HG03196 (cell line): ENCODE results near the gene GPA33.
"Not testable (repeated sequence)": the region's sequence is repeated elsewhere in the genome, so short reads cannot be mapped to it uniquely, and the experiment has no call there.

Experiments
- ATAC-seq: cut with Tn5 transposase; IDR thresholded peaks from one replicate; pipeline ENCODE4 v1.9.1; 2021; ENCODE audit not compliant: unreplicated experiment

GPA33 gene

DNA sequence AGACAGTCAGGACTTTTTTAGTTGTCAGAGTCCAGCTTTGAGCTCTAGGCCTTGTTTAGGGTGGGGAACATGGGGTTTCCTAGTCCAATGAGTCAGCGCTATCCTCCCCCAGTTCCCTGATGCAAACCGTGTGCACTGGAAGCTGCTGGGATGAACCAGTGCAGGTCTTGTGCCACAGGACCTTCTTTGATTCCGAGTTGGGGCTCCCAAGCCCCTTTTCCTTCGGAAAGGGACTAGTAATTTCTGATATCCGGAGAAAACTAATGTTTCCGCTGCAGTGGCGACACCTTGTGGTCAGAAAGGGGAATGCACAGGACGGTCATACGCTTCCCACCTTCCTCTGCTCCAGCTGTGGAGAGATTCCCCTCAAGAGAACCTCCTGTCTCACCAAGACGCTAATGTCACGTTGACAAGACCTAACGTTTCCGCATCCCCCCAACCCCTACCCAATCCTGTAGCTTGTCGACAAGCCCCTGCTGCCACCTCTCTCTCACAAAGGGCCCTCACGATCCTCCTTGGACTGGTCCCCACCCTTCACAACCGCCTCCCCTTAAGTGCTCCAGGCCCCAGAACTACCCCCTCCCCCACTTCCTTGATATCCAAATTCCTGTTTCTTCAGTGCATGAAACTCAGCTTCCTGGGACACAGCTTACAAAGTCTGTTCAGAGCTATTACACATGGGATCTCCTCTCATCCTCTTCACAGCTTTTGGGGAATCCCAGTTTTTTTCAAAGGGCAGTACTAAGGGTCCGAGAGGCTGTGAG is 30.9 kb downstream of the GPA33 start:
- no peak for ATAC-seq

DNA sequence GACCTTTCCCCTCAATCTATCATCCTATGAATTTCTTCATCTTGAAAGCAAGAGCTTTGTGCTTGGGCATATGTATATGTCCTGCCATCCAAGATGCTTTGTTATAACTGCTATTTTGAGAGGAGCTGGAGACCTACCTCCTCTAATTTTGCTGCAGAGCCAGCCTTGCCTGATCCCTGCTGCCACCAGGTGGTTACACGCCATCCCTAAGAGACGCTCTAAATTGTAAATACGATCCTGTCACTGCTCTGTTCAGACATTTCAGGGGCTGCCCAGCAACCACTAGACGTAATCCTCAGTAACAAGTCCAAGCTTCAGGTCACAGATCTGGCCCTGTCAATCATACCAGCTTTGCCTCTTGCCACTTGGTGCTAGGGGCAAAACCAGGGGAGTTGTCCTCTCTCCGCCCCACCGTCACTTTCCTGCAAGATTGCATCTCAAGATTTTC is 32.9 kb downstream of the GPA33 start:
- peak; percentile 53 for ATAC-seq

DNA sequence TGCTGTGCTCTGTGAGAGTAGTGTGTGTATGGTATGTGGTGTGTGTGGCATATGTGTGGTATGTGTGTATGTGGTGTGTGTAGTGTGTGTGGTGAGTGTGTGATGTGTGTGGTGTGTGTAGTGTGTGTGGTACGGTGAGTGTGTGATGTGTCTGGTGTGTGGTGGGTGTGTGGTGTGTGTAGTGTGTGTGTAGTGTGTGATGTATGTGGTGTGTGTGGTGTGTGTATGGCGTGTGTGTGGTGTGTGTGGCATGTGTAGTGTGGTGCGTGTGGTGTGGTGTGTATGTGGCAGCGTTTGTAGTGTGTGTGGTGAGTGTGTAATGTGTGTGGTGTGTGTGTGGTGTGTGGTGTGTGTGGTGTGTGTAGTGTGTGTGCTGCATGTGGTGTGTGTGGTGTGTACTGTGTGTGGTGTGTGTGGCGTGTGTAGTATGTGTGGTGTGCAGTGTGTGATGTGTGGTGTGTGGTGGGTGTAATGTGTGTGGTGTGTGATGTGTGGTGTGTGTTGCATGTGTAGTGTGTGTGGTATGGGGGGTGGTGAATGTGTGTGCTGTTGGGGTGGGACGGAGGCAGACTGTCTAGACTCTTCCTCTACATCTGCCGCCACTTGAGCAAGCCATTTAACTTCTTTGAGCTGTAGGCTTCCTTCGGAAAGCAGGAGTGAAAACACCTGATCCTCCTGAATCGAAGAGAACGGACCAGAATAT is 33.5 kb downstream of the GPA33 start:
- no peak for ATAC-seq

DNA sequence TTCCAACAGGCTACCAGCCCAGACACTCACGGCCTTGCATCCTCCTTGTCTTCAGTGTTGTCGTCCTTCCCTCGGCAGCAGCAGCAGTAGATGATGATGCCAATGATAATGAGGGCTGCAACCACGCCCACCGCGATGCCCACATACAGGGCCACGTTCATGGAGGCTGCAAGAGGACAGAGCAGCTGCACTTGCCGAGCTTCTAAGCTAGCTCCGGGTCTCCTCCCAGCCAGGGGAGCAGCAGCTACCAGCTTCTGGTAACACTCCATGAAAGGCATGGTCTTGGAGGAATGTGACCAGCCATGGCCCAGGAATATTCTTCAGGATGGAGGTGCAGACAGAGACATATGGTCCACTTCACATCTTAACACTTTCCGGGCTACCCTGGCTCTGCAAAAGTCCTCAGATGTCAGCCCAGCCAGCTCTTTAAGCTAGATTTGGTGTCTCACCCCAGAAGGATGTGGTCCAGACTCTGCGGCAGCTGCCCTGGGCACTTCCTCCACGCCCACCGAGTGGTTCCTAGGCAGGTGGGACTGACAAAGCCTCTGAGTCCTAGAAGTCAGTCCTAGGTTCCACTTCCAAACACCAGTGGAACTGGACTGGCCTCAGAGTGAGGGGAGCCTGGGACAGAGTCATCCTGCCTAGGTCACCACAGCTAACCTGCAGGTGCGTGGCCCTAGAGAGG is 35.1 kb downstream of the GPA33 start:
- ATAC-seq = no peak

DNA sequence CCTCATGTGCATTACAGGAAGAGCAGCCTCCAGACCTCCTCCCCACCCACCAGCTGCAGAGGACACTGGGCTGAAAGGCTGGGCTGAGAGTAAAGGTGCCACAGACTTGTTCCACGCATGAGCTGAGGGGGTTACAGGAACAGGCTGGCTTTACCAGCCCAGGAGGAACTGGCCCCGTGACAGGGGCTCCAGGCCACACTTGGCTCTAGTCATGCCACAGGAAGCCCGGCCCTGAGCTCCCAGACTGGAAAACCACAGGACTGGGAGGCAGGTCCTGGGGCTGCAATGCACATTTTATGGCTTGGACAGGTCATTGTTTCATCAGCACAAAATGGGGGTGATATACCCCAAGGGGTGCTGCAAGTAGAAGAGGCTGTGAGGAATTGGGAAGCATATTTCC is 35.6 kb downstream of the GPA33 start:
- no peak for ATAC-seq

DNA sequence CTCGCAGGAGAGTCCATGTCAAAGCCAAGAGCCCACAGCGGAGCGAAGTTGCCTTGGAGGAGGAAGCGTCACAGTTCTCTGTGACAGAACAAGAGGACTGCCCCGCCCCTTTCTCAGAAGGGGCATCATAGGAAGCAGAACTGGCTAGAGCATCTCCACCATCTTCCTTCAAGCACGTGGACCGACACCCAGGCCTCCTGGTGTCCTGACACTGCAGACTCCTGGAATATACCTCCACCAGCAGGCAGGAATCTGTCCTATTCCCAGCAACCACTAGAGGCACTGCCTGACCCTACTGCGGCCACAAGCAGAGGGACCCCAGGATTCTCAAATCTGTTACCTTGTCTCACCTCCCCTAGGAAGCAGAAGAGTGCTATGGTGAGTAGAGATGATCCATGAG is 37.8 kb downstream of the GPA33 start:
- no peak for ATAC-seq

DNA sequence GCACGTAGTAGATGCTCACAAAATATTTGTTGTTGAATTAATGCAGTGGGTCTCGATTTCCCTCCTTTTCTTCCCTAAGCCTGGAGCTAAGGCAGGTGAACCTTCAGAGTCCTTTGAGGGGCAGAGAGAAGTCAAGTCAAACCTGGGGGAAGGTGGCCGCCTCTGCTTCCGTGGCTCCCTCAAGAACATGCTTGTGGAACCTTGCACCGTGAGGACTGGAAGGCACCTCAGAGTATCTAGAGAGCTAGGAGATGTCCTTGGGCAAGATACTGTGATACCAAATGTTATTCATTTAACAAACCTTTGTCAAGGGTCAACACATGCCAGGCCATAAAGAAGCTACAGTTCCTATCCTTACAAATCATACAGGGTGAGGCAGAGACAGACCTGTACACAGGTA is 38.3 kb downstream of the GPA33 start:
- ATAC-seq = no peak

DNA sequence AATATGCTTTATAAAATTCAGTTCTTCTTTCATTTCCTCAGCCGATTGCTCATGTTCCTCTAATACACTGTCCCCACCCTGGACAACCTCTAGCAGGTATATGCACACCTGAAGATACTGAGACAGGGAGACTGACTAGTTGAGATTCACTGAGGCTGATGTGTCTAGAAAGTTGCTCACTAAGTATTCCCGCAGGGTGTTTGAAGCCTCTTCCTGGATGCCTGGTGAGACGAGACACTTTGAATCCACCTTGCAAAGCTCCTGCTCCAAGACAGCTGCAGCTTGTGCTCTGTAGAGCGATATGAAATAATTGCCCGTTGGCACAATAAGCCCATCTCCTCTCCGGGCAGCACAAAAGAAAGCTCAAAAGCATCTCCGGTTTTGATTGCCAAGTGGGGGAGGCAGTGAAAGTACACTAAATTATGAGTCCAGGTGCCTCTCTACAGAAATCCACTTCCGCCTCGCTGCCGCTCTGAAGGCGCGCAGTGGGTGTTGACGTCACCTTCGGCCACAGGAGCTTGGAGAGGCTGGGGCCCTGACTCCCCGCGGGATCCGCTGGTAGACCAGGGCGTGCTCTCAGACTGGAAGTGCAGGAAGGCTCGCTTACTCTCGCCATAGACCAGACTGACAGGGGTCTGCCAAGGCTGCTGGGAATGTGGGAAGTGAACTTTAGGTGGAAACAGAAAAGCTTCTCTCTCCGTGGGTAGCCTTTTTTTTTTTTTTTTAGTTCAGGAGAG is 46.3 kb downstream of the GPA33 start:
- peak; percentile 97 for ATAC-seq

DNA sequence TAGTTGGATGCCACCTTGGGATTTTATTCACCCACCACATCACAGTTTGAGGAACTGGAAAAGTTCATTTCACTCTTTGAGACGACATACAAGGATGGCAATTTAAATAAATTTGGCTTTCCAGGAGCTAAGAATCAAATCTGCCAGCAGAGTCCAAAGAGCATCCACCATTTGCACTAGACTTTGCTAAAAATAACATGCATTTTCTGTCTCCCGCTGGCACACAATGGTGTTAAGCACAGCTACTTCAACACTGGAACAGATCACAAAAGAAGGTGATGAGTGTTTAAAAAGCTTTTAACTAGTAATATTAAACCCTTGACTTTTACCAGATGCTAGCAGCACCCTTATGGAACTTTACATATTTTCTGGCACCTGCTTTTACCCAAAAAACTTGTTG is 56.5 kb downstream of the GPA33 start:
- ATAC-seq = no peak

DNA sequence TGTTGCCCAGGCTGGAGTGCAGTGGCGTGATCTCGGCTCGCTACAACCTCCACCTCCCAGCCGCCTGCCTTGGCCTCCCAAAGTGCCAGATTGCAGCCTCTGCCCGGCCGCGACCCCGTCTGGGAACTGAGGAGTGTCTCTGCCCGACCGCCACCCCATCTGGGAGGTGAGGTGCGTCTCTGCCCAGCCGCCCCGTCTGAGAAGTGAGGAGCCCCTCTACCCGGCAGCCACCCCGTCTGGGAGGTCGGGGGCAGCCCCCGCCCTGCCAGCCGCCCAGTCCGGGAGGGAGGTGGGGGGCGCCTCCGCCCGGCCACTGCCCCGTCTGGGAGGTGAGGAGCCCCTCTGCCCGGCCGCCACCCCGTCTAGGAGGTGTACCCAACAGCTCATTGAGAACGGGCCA is 60.6 kb downstream of the GPA33 start:
- not testable (repeated sequence) for ATAC-seq

DNA sequence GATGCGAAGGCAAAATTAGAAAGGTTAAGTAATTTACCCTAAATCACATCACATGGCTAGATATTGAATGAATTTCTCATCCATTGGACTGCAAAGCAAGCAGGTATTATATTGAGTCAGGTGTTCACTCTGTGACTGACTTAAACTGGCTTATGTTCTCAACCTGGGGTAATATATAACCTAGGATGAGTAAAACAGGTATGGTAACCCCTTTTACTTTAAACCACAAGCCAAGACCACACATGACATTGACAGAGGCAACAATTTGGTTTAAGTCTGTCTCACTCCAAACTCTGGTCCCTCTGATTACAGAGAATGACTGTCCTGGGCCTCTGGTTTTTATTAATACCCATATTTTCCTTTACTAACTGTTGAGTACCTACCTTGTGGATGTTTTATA is 67.8 kb downstream of the GPA33 start:
- no peak for ATAC-seq

DNA sequence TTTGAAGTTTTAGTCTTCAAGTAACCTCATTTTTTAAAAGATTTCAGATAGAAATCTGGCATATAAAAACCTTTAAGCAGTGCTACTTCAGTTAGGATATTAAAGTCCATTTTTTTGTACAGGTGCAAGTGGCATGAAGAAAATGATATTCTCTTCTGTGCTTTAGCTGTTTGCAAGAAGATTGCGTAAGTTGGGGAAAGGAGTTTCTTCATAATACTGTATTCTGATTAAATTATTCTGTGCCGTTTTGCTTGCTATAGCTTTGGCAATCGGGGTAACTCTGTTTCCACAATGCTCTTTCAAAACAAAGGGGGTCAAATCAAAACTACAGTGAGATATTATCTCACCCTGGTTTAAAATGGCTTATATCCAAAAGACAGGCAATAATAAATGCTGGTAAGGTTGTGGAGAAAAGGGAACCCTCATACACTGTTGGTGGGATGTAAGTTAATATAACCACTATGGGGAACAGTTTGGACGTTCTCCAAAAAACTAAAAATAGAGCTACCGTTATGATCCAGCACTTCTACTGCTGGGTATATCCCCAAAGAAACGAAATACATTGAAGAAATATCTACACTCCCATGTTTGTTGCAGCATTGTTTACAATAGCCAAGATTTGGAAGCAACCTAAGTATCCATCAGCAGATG is 74.0 kb downstream of the GPA33 start:
- ATAC-seq = no peak

DNA sequence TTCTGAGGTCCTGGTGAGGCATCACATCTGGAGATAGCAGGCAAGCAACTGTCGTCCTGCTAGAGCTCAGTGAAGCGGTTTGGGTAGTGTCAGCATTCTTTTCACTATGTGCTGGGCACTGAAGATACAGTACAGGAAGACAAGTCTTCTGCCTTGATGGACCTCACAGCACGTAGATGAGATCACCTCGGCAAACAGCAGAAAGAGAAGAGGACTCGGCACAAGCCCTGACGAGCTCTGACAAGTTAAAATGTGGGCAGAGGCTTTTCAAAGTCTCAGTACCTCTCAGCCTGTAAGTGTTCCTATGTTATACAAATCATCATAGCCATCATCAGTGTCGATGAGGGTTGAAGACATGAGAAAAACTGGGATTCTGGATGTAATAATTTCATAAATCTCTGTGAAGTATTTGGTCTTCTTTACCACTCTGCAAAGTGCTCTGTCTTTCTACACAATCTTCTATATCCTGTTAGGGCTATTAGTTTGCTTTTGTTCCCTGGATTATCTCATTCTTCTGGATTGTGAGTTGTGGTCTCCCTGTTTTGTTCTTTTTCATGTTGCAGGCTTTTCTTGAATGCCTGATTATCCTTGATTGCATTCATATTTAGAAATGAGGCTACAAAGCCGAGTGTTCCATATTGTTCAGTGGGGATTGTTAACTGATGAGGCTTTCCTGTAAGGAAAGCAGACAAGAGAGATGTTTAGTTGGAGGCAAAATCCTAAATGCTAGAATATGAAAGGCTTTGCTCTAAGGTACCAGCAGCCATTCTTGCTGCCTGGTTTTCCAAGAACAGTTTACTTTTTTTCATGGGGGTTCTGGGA is 76.9 kb downstream of the GPA33 start:
- no peak for ATAC-seq

DNA sequence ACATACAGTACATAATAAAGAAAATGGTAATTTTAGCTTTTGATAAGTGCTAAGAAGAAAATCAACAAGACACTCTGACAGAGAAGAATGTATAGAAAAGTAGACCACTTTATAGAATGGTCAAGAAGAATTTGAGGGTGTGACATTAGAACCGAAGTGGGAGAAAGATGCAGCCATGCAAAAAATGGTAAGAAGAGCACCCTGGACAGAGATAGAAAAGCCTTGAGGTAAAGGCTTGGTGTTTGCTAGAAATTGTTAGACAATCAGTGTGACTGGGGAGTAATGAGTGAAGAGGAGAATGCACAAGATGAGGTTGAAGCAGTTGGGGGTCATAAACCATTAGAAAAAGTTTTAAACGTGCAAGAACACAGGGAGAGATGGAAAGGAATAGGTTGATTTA is 77.6 kb downstream of the GPA33 start:
- ATAC-seq = no peak

DNA sequence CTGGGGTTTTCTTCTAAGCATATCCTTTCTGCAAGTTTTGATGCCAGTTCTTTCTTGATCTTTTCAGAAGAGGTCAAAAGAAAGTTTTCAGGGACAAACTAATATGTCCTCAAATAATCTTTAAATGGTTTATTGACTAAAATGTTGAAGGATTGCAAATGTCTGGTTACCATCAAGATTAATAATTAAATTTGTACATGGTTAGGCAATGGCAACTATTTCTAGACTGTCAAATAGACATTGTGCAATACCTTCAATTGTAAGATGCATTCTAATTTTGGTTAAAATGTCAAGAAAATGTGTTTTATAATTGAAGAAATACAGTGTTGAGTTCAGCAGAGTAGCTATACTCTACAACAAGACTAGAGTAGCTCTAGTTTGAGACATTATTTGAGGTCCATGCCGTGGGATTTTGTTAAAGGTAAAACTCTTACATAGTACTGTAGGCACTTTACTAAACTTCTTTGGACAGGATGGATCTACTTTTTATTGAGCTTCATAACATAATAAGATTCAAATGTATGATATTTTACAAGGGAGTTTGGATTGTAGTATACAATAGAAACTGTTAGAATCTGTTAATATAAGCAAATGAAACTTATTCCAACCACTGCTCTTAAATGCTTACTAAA is 78.5 kb downstream of the GPA33 start:
- no peak for ATAC-seq

DNA sequence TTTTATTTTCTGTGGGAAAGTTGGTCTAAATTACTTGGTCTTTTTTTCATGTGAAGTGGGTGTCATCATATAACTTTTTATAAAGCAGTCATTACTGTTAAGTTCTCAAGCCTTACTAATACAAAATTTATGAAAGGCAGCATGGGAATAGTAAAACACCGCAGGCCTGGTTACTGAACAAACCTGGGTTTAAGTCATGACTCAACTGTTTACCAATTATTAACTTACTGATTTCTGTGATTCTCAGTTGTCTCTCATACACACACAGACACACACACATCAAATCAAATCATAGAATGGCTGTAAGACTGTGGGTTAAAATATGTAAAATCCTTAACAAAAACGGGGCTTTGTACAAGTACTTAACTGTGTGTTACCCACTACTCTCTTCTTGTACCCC is 86.5 kb downstream of the GPA33 start:
- no peak for ATAC-seq
